Loucy (cell line): ENCODE data around the gene NAXE.
"Not testable (repeated sequence)": the region's sequence is repeated elsewhere in the genome, so short reads cannot be mapped to it uniquely, and the experiment has no call there.

Experiments
- H2AFZ ChIP-seq: fragments of 200-600 bp; sonication (generic); 2 replicates; pipeline ENCODE4 v1.6.0; 2016; ENCODE audit warnings: antibody characterized with exemption, mild to moderate bottlenecking, low read length, moderate library complexity
- H3F3A ChIP-seq: fragments of 200-600 bp; 2 replicates; pipeline ENCODE4 v1.6.0; 2016; ENCODE audit warnings: antibody characterized with exemption, low read depth, mild to moderate bottlenecking
- H3K27me3 ChIP-seq: fragments of 200-600 bp; sonication (generic); 2 replicates; pipeline ENCODE4 v1.6.1; 2014; ENCODE audit warnings: low read length, mild to moderate bottlenecking; ENCODE audit not compliant: insufficient read depth, poor library complexity, severe bottlenecking
- H3K36me3 ChIP-seq: fragments of 200-600 bp; sonication (generic); 2 replicates; pipeline ENCODE4 v1.6.1; 2016; ENCODE audit warnings: low read length; ENCODE audit not compliant: insufficient read depth
- H3K4me1 ChIP-seq: fragments of 200-600 bp; sonication (generic); 2 replicates; pipeline ENCODE4 v1.5.1; 2014; ENCODE audit warnings: low read length, mild to moderate bottlenecking; ENCODE audit not compliant: insufficient read depth, poor library complexity, severe bottlenecking
- H3K4me2 ChIP-seq: fragments of 200-600 bp; sonication (generic); 2 replicates; pipeline ENCODE4 v1.6.0; 2014; ENCODE audit warnings: antibody characterized with exemption, low read length, low read depth, mild to moderate bottlenecking; ENCODE audit not compliant: poor library complexity, severe bottlenecking
- H3K4me3 ChIP-seq: fragments of 200-600 bp; sonication (generic); 2 replicates; pipeline ENCODE4 v1.5.1; 2014; ENCODE audit warnings: low read length, mild to moderate bottlenecking, mixed read lengths; ENCODE audit not compliant: poor library complexity, severe bottlenecking
- H3K79me2 ChIP-seq: fragments of 200-600 bp; sonication (generic); 2 replicates; pipeline ENCODE4 v1.6.1; 2014; ENCODE audit warnings: low read length; ENCODE audit not compliant: insufficient read depth
- H3K9ac ChIP-seq: fragments of 200-600 bp; sonication (generic); 2 replicates; pipeline ENCODE4 v1.6.0; 2014; ENCODE audit warnings: mild to moderate bottlenecking, low read depth, low read length, moderate library complexity; ENCODE audit not compliant: poor library complexity, severe bottlenecking
- H3K9me2 ChIP-seq: fragments of 200-600 bp; sonication (generic); replicated peaks from 2 replicates; pipeline ENCODE4 v1.6.1; 2016; ENCODE audit warnings: low read depth, low read length, mixed read lengths
- H3K9me3 ChIP-seq: fragments of 200-600 bp; sonication (generic); 2 replicates; pipeline ENCODE4 v1.6.1; 2014; ENCODE audit warnings: mild to moderate bottlenecking, antibody characterized with exemption, low read length, low read depth; ENCODE audit not compliant: insufficient read depth
- H4K20me1 ChIP-seq: fragments of 200-600 bp; sonication (generic); 2 replicates; pipeline ENCODE4 v1.6.0; 2014; ENCODE audit warnings: antibody characterized with exemption, low read length, mild to moderate bottlenecking; ENCODE audit not compliant: insufficient read depth, poor library complexity, severe bottlenecking
- CTCF ChIP-seq: fragments of 200-600 bp; sonication (generic); conservative IDR thresholded peaks from 2 replicates; pipeline ENCODE4 v1.5.1; 2014; ENCODE audit warnings: mild to moderate bottlenecking, antibody characterized with exemption, low read length
- EZH2phosphoT487 ChIP-seq: fragments of 200-600 bp; IDR thresholded peaks from 2 replicates; pipeline ENCODE4 v1.6.1; 2018; ENCODE audit warnings: antibody characterized with exemption, mild to moderate bottlenecking, moderate library complexity, borderline replicate concordance

The NAXE gene

GRCh38 chr1:156602557-156602993, 11.0 kb downstream of the NAXE start:
- Histone ChIP-seq H3K4me2 (peak overlapping the region; percentile 90), H3K36me3 (peaks cover 9% of the 10 kb centered on the region; the same call in 1 of the 2 replicates), H3K79me2 (peaks cover 21% of the 10 kb centered on the region), H3K27me3 (no peaks in the 10 kb centered on the region), H4K20me1 (no peaks in the 10 kb centered on the region), H3K4me3 (peak overlapping the region; percentile 93), H3K9me2 (no peaks in the 10 kb centered on the region), H2AFZ (0 out of 2 replicates have a peak overlapping the region, but pooled peaks have one; percentile 58), H3K9ac (no peak overlapping the region), H3K9me3 (no peaks in the 10 kb centered on the region), H3K4me1 (peaks cover 9% of the 10 kb centered on the region), H3F3A (no peaks in the 10 kb centered on the region)
- no peak for TF ChIP-seq EZH2phosphoT487
- TF ChIP-seq CTCF, result peak; percentile 70

GRCh38 chr1:156607344-156607743, 15.8 kb downstream of the NAXE start:
- not testable (repeated sequence) for H3K4me3 ChIP-seq, H3K4me2 ChIP-seq, H3K4me1 ChIP-seq, H3K27me3 ChIP-seq, H3K36me3 ChIP-seq, H3K9ac ChIP-seq, H3K79me2 ChIP-seq, H4K20me1 ChIP-seq, H2AFZ ChIP-seq, H3K9me2 ChIP-seq, H3F3A ChIP-seq, H3K9me3 ChIP-seq

- no peak overlapping the region for H3K9ac ChIP-seq
- no peaks in the 10 kb centered on the region for H3K9me3 ChIP-seq
- no peaks in the 10 kb centered on the region for H4K20me1 ChIP-seq
Observed at GRCh38 chr1:156608036-156608674, 16.6 kb downstream of the NAXE start.

More at GRCh38 chr1:156608036-156608674, 16.6 kb downstream of the NAXE start:
- H3K79me2 ChIP-seq, result no peaks in the 10 kb centered on the region
- no peaks in the 10 kb centered on the region for H3K36me3 ChIP-seq
- no peak overlapping the region for H2AFZ ChIP-seq
- H3K27me3 ChIP-seq, result no peaks in the 10 kb centered on the region
- no peaks in the 10 kb centered on the region for H3K9me2 ChIP-seq
- no peak for TF ChIP-seq EZH2phosphoT487
- TF ChIP-seq CTCF, result peak; percentile 82
- H3K4me2 ChIP-seq, result no peak overlapping the region
- peaks cover 4% of the 10 kb centered on the region for H3K4me1 ChIP-seq
- H3K4me3 ChIP-seq, result no peak overlapping the region
- no peaks in the 10 kb centered on the region for H3F3A ChIP-seq
